ENCODE data around the gene AASDH. TPM values are rescaled to one million over a fixed set of nuclear protein-coding genes. Genes with fewer than 3 reads are reported as not detected.
A peak's percentile ranks its signal among the peaks of the same experiment; 100 is the strongest.

AASDH gene, protein sequence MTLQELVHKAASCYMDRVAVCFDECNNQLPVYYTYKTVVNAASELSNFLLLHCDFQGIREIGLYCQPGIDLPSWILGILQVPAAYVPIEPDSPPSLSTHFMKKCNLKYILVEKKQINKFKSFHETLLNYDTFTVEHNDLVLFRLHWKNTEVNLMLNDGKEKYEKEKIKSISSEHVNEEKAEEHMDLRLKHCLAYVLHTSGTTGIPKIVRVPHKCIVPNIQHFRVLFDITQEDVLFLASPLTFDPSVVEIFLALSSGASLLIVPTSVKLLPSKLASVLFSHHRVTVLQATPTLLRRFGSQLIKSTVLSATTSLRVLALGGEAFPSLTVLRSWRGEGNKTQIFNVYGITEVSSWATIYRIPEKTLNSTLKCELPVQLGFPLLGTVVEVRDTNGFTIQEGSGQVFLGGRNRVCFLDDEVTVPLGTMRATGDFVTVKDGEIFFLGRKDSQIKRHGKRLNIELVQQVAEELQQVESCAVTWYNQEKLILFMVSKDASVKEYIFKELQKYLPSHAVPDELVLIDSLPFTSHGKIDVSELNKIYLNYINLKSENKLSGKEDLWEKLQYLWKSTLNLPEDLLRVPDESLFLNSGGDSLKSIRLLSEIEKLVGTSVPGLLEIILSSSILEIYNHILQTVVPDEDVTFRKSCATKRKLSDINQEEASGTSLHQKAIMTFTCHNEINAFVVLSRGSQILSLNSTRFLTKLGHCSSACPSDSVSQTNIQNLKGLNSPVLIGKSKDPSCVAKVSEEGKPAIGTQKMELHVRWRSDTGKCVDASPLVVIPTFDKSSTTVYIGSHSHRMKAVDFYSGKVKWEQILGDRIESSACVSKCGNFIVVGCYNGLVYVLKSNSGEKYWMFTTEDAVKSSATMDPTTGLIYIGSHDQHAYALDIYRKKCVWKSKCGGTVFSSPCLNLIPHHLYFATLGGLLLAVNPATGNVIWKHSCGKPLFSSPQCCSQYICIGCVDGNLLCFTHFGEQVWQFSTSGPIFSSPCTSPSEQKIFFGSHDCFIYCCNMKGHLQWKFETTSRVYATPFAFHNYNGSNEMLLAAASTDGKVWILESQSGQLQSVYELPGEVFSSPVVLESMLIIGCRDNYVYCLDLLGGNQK
- total RNA-seq = 7.7 TPM
- long read RNA-seq, partial matches to known transcripts = 0 of 1 reads
- long read RNA-seq, other reads (novel, unspliced or antisense) = 1 of 1 reads

GRCh38 chr4:56387023-56388001, at the start of gene AASDH:
AASDH (minus strand) TSS chr4:56387491; CDS start chr4:56384299, 3,192 bp downstream.
- peak; percentile 96 for DNase-seq (ENCODE audit: low spot score)

DNA sequence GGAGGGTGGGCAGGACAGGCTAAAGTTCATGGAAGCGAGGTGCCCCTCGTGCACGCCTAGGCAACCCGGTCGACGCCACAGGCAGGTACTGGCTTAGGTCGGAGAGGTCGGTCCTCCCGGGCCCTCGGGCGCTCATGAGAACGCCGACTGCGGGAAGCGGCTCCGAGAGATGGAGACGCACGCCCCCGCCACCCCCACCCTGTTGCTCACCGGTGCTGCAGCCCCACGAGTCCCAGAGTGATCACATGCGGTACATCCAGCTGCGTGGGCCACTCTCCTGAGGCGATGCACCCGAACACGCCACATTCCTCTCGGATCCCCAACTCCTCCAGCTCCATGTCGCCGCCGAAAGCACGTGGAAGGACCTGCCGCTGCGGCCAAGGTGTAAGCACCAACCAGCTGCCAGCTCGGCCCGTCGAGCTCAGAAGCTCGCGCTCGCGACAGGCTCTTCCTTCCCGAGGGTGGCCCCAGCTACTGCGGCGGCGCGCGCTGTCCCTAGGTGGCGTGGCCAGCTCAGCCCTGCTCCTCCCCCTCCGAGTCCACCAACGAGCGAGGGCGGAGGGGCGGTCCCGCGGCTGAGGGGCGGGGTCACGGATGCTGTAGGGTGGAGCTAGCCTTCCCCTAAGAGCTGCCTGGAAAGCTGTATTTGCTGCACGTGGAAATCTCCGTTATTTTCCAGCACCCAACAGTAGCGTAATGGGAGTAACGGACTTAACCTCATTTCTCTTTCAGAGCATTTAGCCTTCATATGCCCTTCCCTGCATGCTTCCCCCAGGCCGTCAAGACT, 48.0 kb upstream of the AASDH start, which contains the start of gene PPAT:
Gene PPAT (minus strand): TSS at position 476 of the 787 bp plus-strand sequence. CDS start 138 bp downstream, at position 338.
- DNase-seq (ENCODE audit: low spot score) = peak; percentile 99

DNA sequence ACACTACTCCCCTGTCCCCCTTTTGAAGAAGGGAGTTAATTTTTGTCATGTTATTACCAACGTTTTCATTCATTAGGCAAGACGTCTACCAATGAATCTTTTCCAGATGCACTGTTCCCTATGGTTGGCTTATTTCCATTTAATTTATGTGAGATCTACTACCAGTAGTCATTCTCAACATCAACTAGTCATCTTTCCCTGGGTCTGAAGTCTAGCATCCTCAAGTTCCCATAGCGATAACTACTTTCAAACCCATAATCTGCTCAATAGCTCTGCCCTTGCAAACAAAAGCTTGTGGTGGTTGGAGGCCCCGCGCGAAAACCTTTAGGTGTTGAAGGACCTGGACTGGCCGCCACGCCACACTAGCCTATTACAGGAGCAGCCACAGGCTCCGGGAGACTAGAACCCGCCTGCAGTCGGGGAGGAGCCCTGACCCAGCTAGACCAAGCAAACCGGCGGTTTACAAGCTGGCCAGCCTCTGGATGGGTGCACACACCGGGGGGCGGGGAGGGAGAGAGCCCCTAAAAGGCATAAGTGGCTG, 47.4 kb upstream of the AASDH start:
- DNase-seq (ENCODE audit: low spot score) = no peak

- DNase-seq (ENCODE audit: low spot score) = no peak
Measured at GRCh38 chr4:56433280-56433679, 46.0 kb upstream of the AASDH start.

DNA sequence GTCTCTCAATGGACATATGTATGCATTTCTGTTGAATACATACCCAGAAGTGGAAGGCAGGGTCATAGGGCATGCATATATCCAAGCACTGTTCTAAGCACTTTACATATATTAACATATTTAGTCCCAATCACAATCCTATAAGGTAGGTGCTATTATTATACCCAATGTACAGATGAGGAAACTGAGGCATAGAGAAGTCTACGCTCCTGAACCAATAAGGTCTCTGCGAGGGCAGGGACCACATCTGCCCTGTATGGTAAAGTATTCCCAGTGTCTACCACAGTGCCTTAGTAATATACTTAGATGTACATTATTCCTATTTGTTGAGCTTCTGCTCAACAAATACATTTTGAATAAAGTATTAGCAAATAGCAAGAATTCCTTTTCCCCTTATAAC, 42.9 kb upstream of the AASDH start:
- DNase-seq (ENCODE audit: low spot score) = no peak

GRCh38 chr4:56427179-56427578, 39.9 kb upstream of the AASDH start:
- no peak for DNase-seq (ENCODE audit: low spot score)

- no peak for DNase-seq (ENCODE audit: low spot score)
Measured at GRCh38 chr4:56426273-56426672, 39.0 kb upstream of the AASDH start.

GRCh38 chr4:56425518-56425917, 38.2 kb upstream of the AASDH start:
- DNase-seq (ENCODE audit: low spot score) = no peak

DNA sequence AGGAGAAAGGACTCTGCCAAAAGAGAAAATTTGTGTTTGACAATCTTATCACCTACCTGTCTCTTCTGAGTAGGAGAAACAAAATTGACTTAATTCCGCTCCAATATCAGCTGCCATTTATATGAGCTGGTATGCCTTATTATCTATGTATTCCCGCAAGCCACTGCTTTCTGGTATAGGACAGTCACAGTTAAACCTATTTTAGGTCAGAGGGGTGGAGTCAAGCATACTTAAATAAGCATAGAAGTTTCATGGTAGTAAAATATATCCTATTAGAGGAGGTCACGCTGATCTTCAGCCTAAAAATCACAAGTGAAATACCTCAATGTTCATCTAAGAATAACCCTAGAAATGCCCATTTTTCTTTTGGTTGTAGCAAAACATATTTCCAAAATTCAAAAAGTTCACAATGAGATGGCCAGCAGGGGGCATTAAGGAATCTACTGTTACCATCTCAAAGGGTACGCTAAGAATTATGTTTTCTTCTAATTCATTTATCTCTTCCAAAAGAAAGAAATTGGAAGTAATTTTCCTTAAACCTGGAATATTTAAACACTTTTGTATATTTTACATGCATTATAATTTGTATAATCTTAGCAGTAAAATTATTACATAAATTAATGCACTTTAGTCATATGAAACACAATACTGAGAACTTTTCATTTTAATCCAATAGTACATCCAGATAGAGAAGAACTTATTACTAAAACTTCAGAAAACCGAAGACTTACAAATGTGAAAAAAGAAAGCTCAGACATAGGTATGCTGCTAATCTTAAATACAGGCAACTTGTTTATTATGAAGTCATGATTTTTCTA, 37.6 kb upstream of the AASDH start:
- no peak for DNase-seq (ENCODE audit: low spot score)

GRCh38 chr4:56424176-56424575, 36.9 kb upstream of the AASDH start:
- no peak for DNase-seq (ENCODE audit: low spot score)

- DNase-seq (ENCODE audit: low spot score) = no peak
Measured at GRCh38 chr4:56417396-56417795, 30.1 kb upstream of the AASDH start.

DNA sequence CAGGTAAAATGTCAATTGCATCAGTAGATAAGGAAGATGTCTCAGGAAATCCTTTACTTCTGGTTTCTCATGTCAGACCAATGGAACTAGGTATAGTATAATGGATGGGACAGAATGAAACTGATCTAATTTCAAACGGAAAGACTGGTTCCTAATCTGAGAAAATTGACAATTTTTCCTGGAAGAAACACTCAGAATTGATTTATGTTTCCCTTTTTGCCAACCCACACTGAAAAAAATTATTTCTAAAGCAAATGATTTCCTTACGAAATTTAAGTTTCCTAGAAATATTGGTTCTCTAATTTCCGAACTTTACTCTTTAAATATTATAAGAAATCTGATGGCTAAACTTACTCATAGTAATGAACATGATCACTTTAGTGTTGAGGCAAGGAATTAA, 29.1 kb upstream of the AASDH start:
- DNase-seq (ENCODE audit: low spot score) = no peak

DNA sequence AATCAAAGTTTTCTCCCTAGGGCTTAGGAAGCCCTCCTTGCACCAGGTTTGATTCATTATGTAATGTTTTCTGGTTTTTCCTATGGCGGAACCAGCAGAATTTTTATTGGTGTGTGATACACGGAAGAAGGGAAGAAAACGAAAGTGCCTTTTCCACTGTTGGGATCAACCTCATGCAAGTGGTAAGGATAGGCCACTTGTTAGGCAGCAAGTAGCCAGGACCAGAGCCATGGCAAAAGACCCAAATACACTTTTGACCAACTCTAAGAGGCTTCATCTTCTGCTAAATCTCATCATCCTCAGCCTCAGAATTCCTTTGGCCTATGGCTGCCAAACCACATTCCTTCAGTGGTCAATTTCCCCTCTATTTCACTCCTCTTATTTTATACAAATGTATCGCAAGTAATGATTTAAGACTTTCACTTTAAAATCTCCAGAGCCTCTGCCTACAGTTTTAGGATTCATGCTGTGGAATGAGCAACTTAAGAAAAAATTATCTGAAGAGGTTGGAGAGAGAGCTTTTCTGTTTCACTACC, 26.9 kb upstream of the AASDH start:
- DNase-seq (ENCODE audit: low spot score) = no peak

GRCh38 chr4:56410247-56411062, 23.2 kb upstream of the AASDH start:
- DNase-seq (ENCODE audit: low spot score) = no peak

GRCh38 chr4:56409511-56410090, 22.3 kb upstream of the AASDH start:
- no peak for DNase-seq (ENCODE audit: low spot score)

GRCh38 chr4:56408978-56409377, 21.7 kb upstream of the AASDH start:
- DNase-seq (ENCODE audit: low spot score) = no peak

- no peak for DNase-seq (ENCODE audit: low spot score)
Measured at GRCh38 chr4:56406151-56406550, 18.9 kb upstream of the AASDH start.

Measured in mesenteric fat pad (tissue), 1 donor.